GM21381 (cell line): ENCODE measurements around the gene CBX7.
"Not testable (repeated sequence)": the region's sequence is repeated elsewhere in the genome, so short reads cannot be mapped to it uniquely, and the experiment has no call there.

Source experiments
- ATAC-seq: cut with Tn5 transposase; IDR thresholded peaks from one replicate; pipeline ENCODE4 v1.9.1; 2021; ENCODE audit warnings: mild to moderate bottlenecking, moderate library complexity; ENCODE audit not compliant: unreplicated experiment

Gene CBX7

GRCh38 chr22:39174498-39175352 is 22.2 kb upstream of the CBX7 start:
- no peak for ATAC-seq

GRCh38 chr22:39173787-39174497 is 21.5 kb upstream of the CBX7 start:
- no peak for ATAC-seq

- ATAC-seq = no peak
Measured at GRCh38 chr22:39173050-39173706, 20.7 kb upstream of the CBX7 start.

GRCh38 chr22:39172265-39173049 is 20.0 kb upstream of the CBX7 start:
- ATAC-seq = not testable (repeated sequence)

GRCh38 chr22:39171623-39172264 is 19.3 kb upstream of the CBX7 start:
- ATAC-seq = no peak

GRCh38 chr22:39170825-39171622 is 18.5 kb upstream of the CBX7 start:
- no peak for ATAC-seq

- no peak for ATAC-seq
Measured at GRCh38 chr22:39169797-39170466, 17.5 kb upstream of the CBX7 start.

- ATAC-seq = no peak
Measured at GRCh38 chr22:39166547-39166946, 14.1 kb upstream of the CBX7 start.

- not testable (repeated sequence) for ATAC-seq
Measured at GRCh38 chr22:39156093-39156492, 3.6 kb upstream of the CBX7 start.

- ATAC-seq = no peak
Measured at GRCh38 chr22:39155421-39155820, 2.9 kb upstream of the CBX7 start.

GRCh38 chr22:39153220-39153717 is 789 bp upstream of the CBX7 start:
- ATAC-seq = no peak

GRCh38 chr22:39152024-39152510 is 413 bp downstream of the CBX7 start:
- no peak for ATAC-seq

GRCh38 chr22:39151329-39151975 is 1.0 kb downstream of the CBX7 start:
- no peak for ATAC-seq

GRCh38 chr22:39150848-39151215 is 1.6 kb downstream of the CBX7 start:
- no peak for ATAC-seq

GRCh38 chr22:39149915-39150847 is 2.3 kb downstream of the CBX7 start:
- no peak for ATAC-seq

GRCh38 chr22:39148727-39149535 is 3.5 kb downstream of the CBX7 start:
- ATAC-seq = no peak
